OCI-LY7 (cell line): ENCODE measurements around the gene ASIC3. TPM values are rescaled to one million over a fixed set of nuclear protein-coding genes. Genes with fewer than 3 reads are reported as not detected.

ENCODE experiments used
- BruUV-seq: library from RNA; stranded (reverse); fragments of 400-500 nt; replicated peaks from 2 replicates; lab custom pipeline; 2021; lab: Mats Ljungman, UMichigan
- CTCF ChIA-PET: fragments of 300-600 bp; sonication (Branson Sonifier 250); formaldehyde crosslinking; loops from one replicate; lab custom pipeline; 2022; ENCODE audit warnings: antibody characterized with exemption; ENCODE audit not compliant: unreplicated experiment; lab: Charles Lee
- POLR2A ChIA-PET: fragments of 300-600 bp; sonication (Branson Sonifier 250); formaldehyde crosslinking; loops from one replicate; lab custom pipeline; 2022; ENCODE audit warnings: antibody characterized with exemption; lab: Charles Lee
- DNase-seq: peaks from one replicate; pipeline ENCODE4 v3.0.0-alpha.2; 2015; ENCODE audit warnings: low spot score
- H2AFZ ChIP-seq: fragments of 200-600 bp; sonication (generic), shearing (Covaris generic); 2 replicates; pipeline ENCODE4 v1.6.1; 2014; ENCODE audit warnings: mild to moderate bottlenecking, antibody characterized with exemption, low read length, moderate library complexity
- H3K27ac ChIP-seq: fragments of 200-600 bp; sonication (generic); 2 replicates; pipeline ENCODE4 v1.5.1; 2014; ENCODE audit warnings: mixed run types, low read depth, mild to moderate bottlenecking, moderate library complexity, low read length, inconsistent platforms; ENCODE audit not compliant: poor library complexity, severe bottlenecking
- H3K36me3 ChIP-seq: fragments of 200-600 bp; sonication (generic); 2 replicates; pipeline ENCODE4 v1.6.1; 2014; ENCODE audit warnings: mild to moderate bottlenecking, antibody characterized with exemption, low read length, moderate library complexity, mixed read lengths; ENCODE audit not compliant: insufficient read depth
- H3K4me1 ChIP-seq: fragments of 200-600 bp; sonication (generic); 2 replicates; pipeline ENCODE4 v1.5.1; 2014; ENCODE audit warnings: mild to moderate bottlenecking, low read length; ENCODE audit not compliant: insufficient read depth, poor library complexity, severe bottlenecking
- H3K4me2 ChIP-seq: fragments of 200-600 bp; sonication (generic); 2 replicates; pipeline ENCODE4 v1.6.1; 2014; ENCODE audit warnings: mild to moderate bottlenecking, low read length
- H3K4me3 ChIP-seq: fragments of 200-600 bp; sonication (generic); 2 replicates; pipeline ENCODE4 v1.5.1; 2014; ENCODE audit warnings: mild to moderate bottlenecking, low read depth, low read length; ENCODE audit not compliant: poor library complexity, severe bottlenecking
- H3K79me2 ChIP-seq: fragments of 200-600 bp; sonication (generic); 2 replicates; pipeline ENCODE4 v1.6.1; 2016; ENCODE audit warnings: low read depth, mild to moderate bottlenecking, low read length, moderate library complexity, mixed read lengths; ENCODE audit not compliant: insufficient read depth
- H3K9me2 ChIP-seq: fragments of 200-600 bp; sonication (generic); 2 replicates; pipeline ENCODE4 v1.6.1; 2016; ENCODE audit warnings: mild to moderate bottlenecking, low read length, mixed read lengths; ENCODE audit not compliant: insufficient read depth
- H3K9me3 ChIP-seq: fragments of 200-600 bp; sonication (generic); 2 replicates; pipeline ENCODE4 v1.6.1; 2014; ENCODE audit warnings: mild to moderate bottlenecking, mixed run types, low read length, mixed read lengths
- H4K20me1 ChIP-seq: fragments of 200-600 bp; sonication (generic); 2 replicates; pipeline ENCODE4 v1.6.1; 2014; ENCODE audit warnings: mild to moderate bottlenecking, antibody characterized with exemption, low read length, moderate library complexity, mixed read lengths; ENCODE audit not compliant: insufficient read depth
- EZH2phosphoT487 ChIP-seq: fragments of 200-600 bp; sonication (generic); IDR thresholded peaks from 2 replicates; pipeline ENCODE4 v1.6.1; 2018; ENCODE audit warnings: low read depth, borderline replicate concordance, mild to moderate bottlenecking, mixed run types, antibody characterized with exemption, low read length, moderate library complexity, mixed read lengths
- intact Hi-C: fragments of 100-400 bp; cut with micrococcal nuclease; formaldehyde crosslinking; loops from one replicate; pipeline ENCODE4 v1.10.0; 2022; ENCODE audit not compliant: unreplicated experiment
- total RNA-seq, 2 experiments: library from RNA; depleted of rRNA in 1 of 2; stranded (reverse); fragments of >200 nt in 1 of 2; shearing (Covaris generic) in 1 of 2; gene quantifications; 2 replicates each; pipeline ENCODE4 v1.2.3, GENCODE V29; 2014 to 2022
- TF ChIP-seq, protein P1 (sequence below): fragments of 200-600 bp; sonication (generic); conservative IDR thresholded peaks from 2 replicates; pipeline ENCODE4 v1.5.1; 2014; ENCODE audit warnings: mild to moderate bottlenecking, antibody characterized with exemption, low read length, moderate library complexity, mixed read lengths

Gene ASIC3
- total RNA-seq, 2 experiments from 2014 or later = 3.3 to 14.8 TPM

DNA sequence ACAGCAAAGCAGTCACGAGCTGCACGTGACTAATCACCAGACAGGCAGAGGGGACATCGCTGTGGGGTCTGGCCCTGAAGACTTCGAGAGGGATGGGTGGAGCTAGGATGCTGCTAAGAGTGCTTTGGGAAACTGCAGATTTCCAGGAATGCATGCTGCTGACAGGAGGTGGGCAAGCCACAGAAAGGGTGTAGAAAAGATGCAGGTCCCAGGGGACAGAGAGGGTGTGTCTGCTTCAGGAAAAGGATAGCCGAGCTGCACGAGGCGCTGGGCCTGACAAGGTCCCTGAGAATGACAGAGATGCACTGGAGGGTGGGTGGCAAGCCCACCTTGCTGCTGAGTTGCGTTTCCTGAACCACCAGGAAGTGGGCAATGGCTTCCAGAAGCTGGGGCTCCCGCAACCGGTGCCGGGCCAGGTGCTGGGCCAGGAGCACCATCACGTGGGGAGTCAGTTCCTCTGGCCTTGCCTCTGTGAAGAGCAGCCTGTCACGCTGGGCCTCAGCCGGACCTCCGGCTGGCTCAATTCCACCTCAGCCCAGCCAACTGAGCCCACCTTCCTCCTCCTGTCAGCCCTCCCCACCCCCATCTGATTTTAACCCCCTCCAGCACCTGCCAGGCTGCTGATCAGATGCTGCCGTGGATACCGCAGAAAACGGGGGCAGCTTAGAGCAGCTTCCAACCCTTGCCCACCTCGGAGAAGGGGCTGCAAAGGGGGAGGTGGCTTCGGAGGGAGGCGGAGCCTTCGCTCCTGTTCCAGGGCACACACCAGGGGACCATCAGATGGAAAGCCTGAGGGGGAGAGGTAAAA, 30.1 kb downstream of the ASIC3 start:
- Histone ChIP-seq H3K36me3 (peaks cover 63% of the 10 kb centered on the region), H4K20me1 (no peaks in the 10 kb centered on the region), H3K79me2 (peaks cover 28% of the 10 kb centered on the region), H3K4me3 (peak overlapping the region; percentile 91), H3K9me2 (no peaks in the 10 kb centered on the region), H3K27ac (peak overlapping the region; percentile 2), H3K4me2 (peak overlapping the region; percentile 100), H3K9me3 (no peaks in the 10 kb centered on the region), H2AFZ (no peak overlapping the region), H3K4me1 (peaks cover 36% of the 10 kb centered on the region)
- POLR2A ChIA-PET = no interaction called here
- intact Hi-C loops = no loop called here
- no peak for TF ChIP-seq EZH2phosphoT487
- TF ChIP-seq, protein P1, sequence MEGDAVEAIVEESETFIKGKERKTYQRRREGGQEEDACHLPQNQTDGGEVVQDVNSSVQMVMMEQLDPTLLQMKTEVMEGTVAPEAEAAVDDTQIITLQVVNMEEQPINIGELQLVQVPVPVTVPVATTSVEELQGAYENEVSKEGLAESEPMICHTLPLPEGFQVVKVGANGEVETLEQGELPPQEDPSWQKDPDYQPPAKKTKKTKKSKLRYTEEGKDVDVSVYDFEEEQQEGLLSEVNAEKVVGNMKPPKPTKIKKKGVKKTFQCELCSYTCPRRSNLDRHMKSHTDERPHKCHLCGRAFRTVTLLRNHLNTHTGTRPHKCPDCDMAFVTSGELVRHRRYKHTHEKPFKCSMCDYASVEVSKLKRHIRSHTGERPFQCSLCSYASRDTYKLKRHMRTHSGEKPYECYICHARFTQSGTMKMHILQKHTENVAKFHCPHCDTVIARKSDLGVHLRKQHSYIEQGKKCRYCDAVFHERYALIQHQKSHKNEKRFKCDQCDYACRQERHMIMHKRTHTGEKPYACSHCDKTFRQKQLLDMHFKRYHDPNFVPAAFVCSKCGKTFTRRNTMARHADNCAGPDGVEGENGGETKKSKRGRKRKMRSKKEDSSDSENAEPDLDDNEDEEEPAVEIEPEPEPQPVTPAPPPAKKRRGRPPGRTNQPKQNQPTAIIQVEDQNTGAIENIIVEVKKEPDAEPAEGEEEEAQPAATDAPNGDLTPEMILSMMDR = no peak
- CTCF ChIA-PET = no interaction called here
- no peak for DNase-seq
- no TSS peak for BruUV-seq

DNA sequence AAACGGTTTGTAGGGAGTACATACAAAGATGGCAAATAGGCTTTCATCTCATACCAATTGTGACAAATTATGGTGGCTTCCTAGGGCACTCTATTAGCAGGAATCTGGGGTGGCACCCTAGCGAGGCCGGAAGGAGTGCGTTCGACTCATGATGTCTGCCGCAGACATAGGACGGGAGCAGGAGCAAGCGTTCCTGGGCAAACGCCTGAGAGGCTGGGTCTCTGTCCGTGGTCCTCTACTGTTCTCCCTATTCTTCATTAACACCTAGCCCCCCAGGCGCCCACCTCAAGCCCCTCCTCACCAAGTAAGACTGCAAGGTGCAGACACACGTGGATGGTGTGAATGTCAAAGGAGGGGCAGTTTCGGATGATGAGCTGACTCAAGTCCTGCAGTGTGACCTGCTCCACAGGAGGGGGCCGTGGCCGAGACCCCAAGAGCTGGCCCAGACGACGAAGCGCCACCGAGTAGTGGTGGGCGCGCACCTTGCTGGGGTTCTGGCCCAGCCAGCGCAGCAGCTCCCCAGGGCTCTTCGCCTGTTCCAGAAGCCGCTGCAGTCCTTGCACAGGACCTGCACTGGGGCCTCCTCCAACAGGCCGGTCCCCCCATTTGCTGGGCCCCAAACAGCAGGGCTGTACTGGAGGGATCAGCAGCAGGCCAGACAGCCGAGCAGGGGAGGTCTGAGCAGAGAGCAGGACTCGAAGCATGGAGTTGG, 31.0 kb downstream of the ASIC3 start:
- BruUV-seq = no TSS peak
- peaks cover 43% of the 10 kb centered on the region for H3K4me1 ChIP-seq
- no peak overlapping the region for H3K27ac ChIP-seq
- H3K4me2 ChIP-seq = peak overlapping the region; percentile 100
- H3K79me2 ChIP-seq = peaks cover 28% of the 10 kb centered on the region
- no peaks in the 10 kb centered on the region for H3K9me2 ChIP-seq
- H3K36me3 ChIP-seq = peaks cover 54% of the 10 kb centered on the region
- no peaks in the 10 kb centered on the region for H3K9me3 ChIP-seq
- no peak for TF ChIP-seq EZH2phosphoT487
- TF ChIP-seq, protein P1 = no peak
- DNase-seq = no peak
- CTCF ChIA-PET = no interaction called here
- intact Hi-C loops = no loop called here
- H3K4me3 ChIP-seq = peak overlapping the region; percentile 91
- no peaks in the 10 kb centered on the region for H4K20me1 ChIP-seq
- no peak overlapping the region for H2AFZ ChIP-seq
- POLR2A ChIA-PET = no interaction called here
